HepG2 (cell line): ENCODE results near the gene MT1M. TPM values are rescaled to one million over a fixed set of nuclear protein-coding genes. Genes with fewer than 3 reads are reported as not detected.

ENCODE experiments used
- JUNB ChIP-seq: sonication (generic); formaldehyde crosslinking; IDR thresholded peaks from 2 replicates; pipeline ENCODE4 v1.8.0; 2022; ENCODE audit warnings: missing genetic modification reagents, mild to moderate bottlenecking, borderline replicate concordance
- RXRA ChIP-seq: sonication (generic); formaldehyde crosslinking; IDR thresholded peaks from 2 replicates; pipeline ENCODE4 v1.5.1; 2020; ENCODE audit warnings: missing genetic modification reagents
- TARDBP ChIP-seq: sonication (generic); formaldehyde crosslinking; IDR thresholded peaks from 2 replicates; pipeline ENCODE4 v1.8.0; 2022; ENCODE audit warnings: mild to moderate bottlenecking, missing genetic modification reagents
- TBX2 ChIP-seq: sonication (generic); formaldehyde crosslinking; IDR thresholded peaks from 2 replicates; pipeline ENCODE4 v1.5.0; 2020; ENCODE audit warnings: missing genetic modification reagents, mild to moderate bottlenecking, borderline replicate concordance
- TEAD2 ChIP-seq: sonication (generic); formaldehyde crosslinking; IDR thresholded peaks from 2 replicates; pipeline ENCODE4 v1.9.0; 2021; ENCODE audit warnings: missing genetic modification reagents
- ZNF138 ChIP-seq: sonication (generic); formaldehyde crosslinking; IDR thresholded peaks from 2 replicates; pipeline ENCODE4 v1.5.0; 2020; ENCODE audit warnings: mild to moderate bottlenecking, low read depth, missing genetic modification reagents
- ZNF337 ChIP-seq: sonication (generic); formaldehyde crosslinking; IDR thresholded peaks from 2 replicates; pipeline ENCODE4 v1.5.1; 2020; ENCODE audit warnings: missing genetic modification reagents, low read depth, mild to moderate bottlenecking, borderline replicate concordance
- ZNF354B ChIP-seq: sonication (generic); formaldehyde crosslinking; IDR thresholded peaks from 2 replicates; pipeline ENCODE4 v1.8.0; 2022; ENCODE audit warnings: mild to moderate bottlenecking, missing genetic modification reagents
- ZNF510 ChIP-seq: sonication (generic); formaldehyde crosslinking; IDR thresholded peaks from 2 replicates; pipeline ENCODE4 v1.4.0; 2020; ENCODE audit warnings: low read depth, mild to moderate bottlenecking, missing genetic modification reagents
- polyA plus RNA-seq, 8 experiments: library from polyadenylated mRNA; depleted of rRNA in 3 of 8; stranded (reverse) in 7 of 8; unstranded in 1 of 8; fragments of >200 nt; fragmentation: Illumina TruSeq in 4 of 8; extraction: Trizol in 4 of 8; gene quantifications; 2 replicates each; pipeline versions ENCODE4 v1.2.1 to v1.2.3, GENCODE V29; 2011 to 2016; ENCODE audit warnings: low read depth in 4 of 8, missing spikeins in 1 of 8, mixed read lengths in 1 of 8; ENCODE audit not compliant: insufficient read depth in 1 of 8
- total RNA-seq, 5 experiments: library from RNA; depleted of rRNA; stranded (reverse); fragments of >200 nt; fragmentation: Illumina TruSeq; extraction: Trizol; gene quantifications; 2 replicates each; pipeline ENCODE4 v1.2.3, GENCODE V29; 2016; ENCODE audit warnings: low read depth in 1 of 5
- TF ChIP-seq, protein P1 (sequence below): sonication (generic); formaldehyde crosslinking; IDR thresholded peaks from 2 replicates; pipeline ENCODE4 v1.5.1; 2020; ENCODE audit warnings: mild to moderate bottlenecking, missing genetic modification reagents, moderate library complexity
- TF ChIP-seq, protein P2 (sequence below): sonication (generic); formaldehyde crosslinking; IDR thresholded peaks from 2 replicates; pipeline ENCODE4 v1.5.1; 2020; ENCODE audit warnings: mild to moderate bottlenecking, moderate library complexity, missing genetic modification reagents
- TF ChIP-seq, protein P3 (sequence below): sonication (generic); formaldehyde crosslinking; IDR thresholded peaks from 2 replicates; pipeline ENCODE4 v1.4.0; 2020; ENCODE audit warnings: low read depth, mild to moderate bottlenecking, missing genetic modification reagents
- TF ChIP-seq, protein P4 (sequence below), 2 experiments: fragments of 450-650 bp in 1 of 2; sonication (generic) in 1 of 2; formaldehyde crosslinking; IDR thresholded peaks; 2 replicates each; pipeline versions ENCODE4 v1.5.0 to v1.8.0; 2020 to 2022; ENCODE audit warnings: mild to moderate bottlenecking in 1 of 2, missing genetic modification reagents in 1 of 2
- TF ChIP-seq, protein P5 (sequence below), 2 experiments: IDR thresholded peaks; 2 replicates each; pipeline ENCODE4 v1.6.1; 2011 to 2012; ENCODE audit warnings: low read length in 2 of 2, borderline replicate concordance in 1 of 2, low read depth in 1 of 2, mild to moderate bottlenecking in 1 of 2, moderate library complexity in 1 of 2

Gene MT1M
- total and polyA plus RNA-seq, 2 of the 13 experiments (the other 11 are each of a cell fraction or from before 2014, with no cell fraction given): 4.6 TPM; not detected in 1

DNA sequence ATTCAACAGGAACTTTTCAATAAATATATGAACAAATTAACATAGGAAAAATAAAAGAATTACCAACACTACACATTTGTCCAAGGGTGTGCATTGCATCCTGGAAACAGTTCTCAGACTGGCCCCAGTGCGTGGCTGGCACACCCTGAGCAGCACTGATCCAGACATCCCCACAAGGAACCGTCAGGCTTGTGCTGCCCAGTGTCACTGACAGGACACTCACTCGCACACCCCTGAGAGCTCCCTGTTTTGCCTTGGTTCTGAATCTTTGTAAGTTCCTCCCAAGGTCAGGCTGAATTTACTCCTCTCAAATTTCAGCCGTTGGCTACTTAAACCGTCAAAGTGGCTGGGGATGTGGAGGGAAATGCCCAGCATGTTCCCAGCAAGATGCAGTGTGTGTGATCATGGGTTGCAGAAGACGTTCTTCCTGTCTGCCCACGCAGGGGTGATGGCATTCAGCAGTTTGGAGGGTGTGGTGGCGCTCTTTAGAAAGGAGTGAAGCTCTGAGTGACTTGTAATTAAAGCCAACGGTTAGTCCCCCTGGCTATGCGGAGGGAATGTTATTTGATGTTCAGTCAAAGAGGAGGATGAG, 22.3 kb upstream of the MT1M start (continued):
- TF ChIP-seq, protein P1, sequence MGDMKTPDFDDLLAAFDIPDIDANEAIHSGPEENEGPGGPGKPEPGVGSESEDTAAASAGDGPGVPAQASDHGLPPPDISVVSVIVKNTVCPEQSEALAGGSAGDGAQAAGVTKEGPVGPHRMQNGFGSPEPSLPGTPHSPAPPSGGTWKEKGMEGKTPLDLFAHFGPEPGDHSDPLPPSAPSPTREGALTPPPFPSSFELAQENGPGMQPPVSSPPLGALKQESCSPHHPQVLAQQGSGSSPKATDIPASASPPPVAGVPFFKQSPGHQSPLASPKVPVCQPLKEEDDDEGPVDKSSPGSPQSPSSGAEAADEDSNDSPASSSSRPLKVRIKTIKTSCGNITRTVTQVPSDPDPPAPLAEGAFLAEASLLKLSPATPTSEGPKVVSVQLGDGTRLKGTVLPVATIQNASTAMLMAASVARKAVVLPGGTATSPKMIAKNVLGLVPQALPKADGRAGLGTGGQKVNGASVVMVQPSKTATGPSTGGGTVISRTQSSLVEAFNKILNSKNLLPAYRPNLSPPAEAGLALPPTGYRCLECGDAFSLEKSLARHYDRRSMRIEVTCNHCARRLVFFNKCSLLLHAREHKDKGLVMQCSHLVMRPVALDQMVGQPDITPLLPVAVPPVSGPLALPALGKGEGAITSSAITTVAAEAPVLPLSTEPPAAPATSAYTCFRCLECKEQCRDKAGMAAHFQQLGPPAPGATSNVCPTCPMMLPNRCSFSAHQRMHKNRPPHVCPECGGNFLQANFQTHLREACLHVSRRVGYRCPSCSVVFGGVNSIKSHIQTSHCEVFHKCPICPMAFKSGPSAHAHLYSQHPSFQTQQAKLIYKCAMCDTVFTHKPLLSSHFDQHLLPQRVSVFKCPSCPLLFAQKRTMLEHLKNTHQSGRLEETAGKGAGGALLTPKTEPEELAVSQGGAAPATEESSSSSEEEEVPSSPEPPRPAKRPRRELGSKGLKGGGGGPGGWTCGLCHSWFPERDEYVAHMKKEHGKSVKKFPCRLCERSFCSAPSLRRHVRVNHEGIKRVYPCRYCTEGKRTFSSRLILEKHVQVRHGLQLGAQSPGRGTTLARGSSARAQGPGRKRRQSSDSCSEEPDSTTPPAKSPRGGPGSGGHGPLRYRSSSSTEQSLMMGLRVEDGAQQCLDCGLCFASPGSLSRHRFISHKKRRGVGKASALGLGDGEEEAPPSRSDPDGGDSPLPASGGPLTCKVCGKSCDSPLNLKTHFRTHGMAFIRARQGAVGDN (CRISPR knock-in tag): peak; percentile 50
- TF ChIP-seq JUNB (CRISPR knock-in tag) (no peak), TARDBP (CRISPR knock-in tag) (no peak), ZNF138 (CRISPR knock-in tag) (no peak), ZNF337 (CRISPR knock-in tag) (0 out of 2 replicates have a peak, but pooled peaks have one; percentile 14), TBX2 (peak; percentile 46; the same call in 1 of the 2 replicates), ZNF510 (CRISPR knock-in tag) (0 out of 2 replicates have a peak, but pooled peaks have one; percentile 52), RXRA (CRISPR knock-in tag) (0 out of 2 replicates have a peak, but pooled peaks have one; percentile 11), TEAD2 (no peak), ZNF354B (CRISPR knock-in tag) (no peak)
- TF ChIP-seq, protein P2, sequence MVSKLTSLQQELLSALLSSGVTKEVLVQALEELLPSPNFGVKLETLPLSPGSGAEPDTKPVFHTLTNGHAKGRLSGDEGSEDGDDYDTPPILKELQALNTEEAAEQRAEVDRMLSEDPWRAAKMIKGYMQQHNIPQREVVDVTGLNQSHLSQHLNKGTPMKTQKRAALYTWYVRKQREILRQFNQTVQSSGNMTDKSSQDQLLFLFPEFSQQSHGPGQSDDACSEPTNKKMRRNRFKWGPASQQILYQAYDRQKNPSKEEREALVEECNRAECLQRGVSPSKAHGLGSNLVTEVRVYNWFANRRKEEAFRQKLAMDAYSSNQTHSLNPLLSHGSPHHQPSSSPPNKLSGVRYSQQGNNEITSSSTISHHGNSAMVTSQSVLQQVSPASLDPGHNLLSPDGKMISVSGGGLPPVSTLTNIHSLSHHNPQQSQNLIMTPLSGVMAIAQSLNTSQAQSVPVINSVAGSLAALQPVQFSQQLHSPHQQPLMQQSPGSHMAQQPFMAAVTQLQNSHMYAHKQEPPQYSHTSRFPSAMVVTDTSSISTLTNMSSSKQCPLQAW (CRISPR knock-in tag): peak; percentile 53; the same call in 1 of the 2 replicates
- TF ChIP-seq, protein P3, sequence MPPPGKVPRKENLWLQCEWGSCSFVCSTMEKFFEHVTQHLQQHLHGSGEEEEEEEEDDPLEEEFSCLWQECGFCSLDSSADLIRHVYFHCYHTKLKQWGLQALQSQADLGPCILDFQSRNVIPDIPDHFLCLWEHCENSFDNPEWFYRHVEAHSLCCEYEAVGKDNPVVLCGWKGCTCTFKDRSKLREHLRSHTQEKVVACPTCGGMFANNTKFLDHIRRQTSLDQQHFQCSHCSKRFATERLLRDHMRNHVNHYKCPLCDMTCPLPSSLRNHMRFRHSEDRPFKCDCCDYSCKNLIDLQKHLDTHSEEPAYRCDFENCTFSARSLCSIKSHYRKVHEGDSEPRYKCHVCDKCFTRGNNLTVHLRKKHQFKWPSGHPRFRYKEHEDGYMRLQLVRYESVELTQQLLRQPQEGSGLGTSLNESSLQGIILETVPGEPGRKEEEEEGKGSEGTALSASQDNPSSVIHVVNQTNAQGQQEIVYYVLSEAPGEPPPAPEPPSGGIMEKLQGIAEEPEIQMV (CRISPR knock-in tag): peak; percentile 50; the same call in 1 of the 2 replicates
- TF ChIP-seq, protein P4, sequence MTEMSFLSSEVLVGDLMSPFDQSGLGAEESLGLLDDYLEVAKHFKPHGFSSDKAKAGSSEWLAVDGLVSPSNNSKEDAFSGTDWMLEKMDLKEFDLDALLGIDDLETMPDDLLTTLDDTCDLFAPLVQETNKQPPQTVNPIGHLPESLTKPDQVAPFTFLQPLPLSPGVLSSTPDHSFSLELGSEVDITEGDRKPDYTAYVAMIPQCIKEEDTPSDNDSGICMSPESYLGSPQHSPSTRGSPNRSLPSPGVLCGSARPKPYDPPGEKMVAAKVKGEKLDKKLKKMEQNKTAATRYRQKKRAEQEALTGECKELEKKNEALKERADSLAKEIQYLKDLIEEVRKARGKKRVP (CRISPR knock-in tag; IDR thresholded peaks at IDR 0.05): 0 out of 4 replicates have a peak, but pooled peaks of 1 of the 2 experiments have one; percentile 22
- TF ChIP-seq, protein P5, sequence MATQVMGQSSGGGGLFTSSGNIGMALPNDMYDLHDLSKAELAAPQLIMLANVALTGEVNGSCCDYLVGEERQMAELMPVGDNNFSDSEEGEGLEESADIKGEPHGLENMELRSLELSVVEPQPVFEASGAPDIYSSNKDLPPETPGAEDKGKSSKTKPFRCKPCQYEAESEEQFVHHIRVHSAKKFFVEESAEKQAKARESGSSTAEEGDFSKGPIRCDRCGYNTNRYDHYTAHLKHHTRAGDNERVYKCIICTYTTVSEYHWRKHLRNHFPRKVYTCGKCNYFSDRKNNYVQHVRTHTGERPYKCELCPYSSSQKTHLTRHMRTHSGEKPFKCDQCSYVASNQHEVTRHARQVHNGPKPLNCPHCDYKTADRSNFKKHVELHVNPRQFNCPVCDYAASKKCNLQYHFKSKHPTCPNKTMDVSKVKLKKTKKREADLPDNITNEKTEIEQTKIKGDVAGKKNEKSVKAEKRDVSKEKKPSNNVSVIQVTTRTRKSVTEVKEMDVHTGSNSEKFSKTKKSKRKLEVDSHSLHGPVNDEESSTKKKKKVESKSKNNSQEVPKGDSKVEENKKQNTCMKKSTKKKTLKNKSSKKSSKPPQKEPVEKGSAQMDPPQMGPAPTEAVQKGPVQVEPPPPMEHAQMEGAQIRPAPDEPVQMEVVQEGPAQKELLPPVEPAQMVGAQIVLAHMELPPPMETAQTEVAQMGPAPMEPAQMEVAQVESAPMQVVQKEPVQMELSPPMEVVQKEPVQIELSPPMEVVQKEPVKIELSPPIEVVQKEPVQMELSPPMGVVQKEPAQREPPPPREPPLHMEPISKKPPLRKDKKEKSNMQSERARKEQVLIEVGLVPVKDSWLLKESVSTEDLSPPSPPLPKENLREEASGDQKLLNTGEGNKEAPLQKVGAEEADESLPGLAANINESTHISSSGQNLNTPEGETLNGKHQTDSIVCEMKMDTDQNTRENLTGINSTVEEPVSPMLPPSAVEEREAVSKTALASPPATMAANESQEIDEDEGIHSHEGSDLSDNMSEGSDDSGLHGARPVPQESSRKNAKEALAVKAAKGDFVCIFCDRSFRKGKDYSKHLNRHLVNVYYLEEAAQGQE (IDR thresholded peaks at IDR 0.05; ENCODE audit: borderline replicate concordance in 1 of 2, low read depth in 1 of 2, low read length in 2 of 2): no peak
